Nephron (organoid): ENCODE results near the gene MYO16.

Experiments used
- H3K27ac Mint-ChIP-seq, 3 experiments: 2 replicates each; pipeline ENCODE4 v1.8.0; 2020; ENCODE audit warnings: mixed read lengths in 3 of 3, mild to moderate bottlenecking in 2 of 3, moderate library complexity in 1 of 3
- H3K27me3 Mint-ChIP-seq: 2 replicates; pipeline ENCODE4 v1.8.0; 2021; ENCODE audit warnings: low read depth, mild to moderate bottlenecking, moderate library complexity, mixed read lengths
- H3K36me3 Mint-ChIP-seq: 2 replicates; pipeline ENCODE4 v1.8.0; 2020; ENCODE audit warnings: low read depth, mixed read lengths
- H3K4me1 Mint-ChIP-seq: 2 replicates; pipeline ENCODE4 v1.8.0; 2020; ENCODE audit warnings: mixed read lengths
- H3K4me3 Mint-ChIP-seq, 3 experiments: 2 replicates each; pipeline ENCODE4 v1.8.0; 2020; ENCODE audit warnings: mild to moderate bottlenecking in 3 of 3, mixed read lengths in 3 of 3, moderate library complexity in 2 of 3
- H3K9me3 Mint-ChIP-seq: 2 replicates; pipeline ENCODE4 v1.8.0; 2020; ENCODE audit warnings: mixed read lengths
- TF ChIP-seq, protein P1 (sequence below), 3 experiments: fragments of 200-600 bp; sonication (generic); IDR thresholded peaks; one replicate each; pipeline ENCODE4 v1.5.0; 2021; ENCODE audit warnings: antibody characterized with exemption in 3 of 3; ENCODE audit not compliant: unreplicated experiment in 3 of 3

MYO16 gene

DNA sequence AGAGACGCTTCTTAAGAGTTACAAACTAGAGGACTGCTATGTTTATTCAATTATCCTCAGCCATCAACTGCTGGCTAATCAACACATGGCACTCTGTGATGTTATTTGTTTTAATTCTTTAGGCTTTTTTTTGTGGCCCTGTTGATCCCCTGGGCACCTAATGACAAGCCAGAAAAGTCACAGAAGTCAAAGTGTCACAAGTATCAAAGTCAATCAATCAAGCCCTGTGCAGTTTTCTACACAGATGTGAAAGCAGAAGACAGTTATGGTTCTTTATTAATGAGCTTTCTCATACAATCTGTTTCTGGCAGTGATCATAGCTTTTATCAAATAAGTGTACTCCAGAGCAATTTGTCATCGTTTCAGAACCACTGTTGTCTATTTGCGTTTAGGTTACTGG lies 34.3 kb downstream of the MYO16 start:
- TF ChIP-seq, protein P1, sequence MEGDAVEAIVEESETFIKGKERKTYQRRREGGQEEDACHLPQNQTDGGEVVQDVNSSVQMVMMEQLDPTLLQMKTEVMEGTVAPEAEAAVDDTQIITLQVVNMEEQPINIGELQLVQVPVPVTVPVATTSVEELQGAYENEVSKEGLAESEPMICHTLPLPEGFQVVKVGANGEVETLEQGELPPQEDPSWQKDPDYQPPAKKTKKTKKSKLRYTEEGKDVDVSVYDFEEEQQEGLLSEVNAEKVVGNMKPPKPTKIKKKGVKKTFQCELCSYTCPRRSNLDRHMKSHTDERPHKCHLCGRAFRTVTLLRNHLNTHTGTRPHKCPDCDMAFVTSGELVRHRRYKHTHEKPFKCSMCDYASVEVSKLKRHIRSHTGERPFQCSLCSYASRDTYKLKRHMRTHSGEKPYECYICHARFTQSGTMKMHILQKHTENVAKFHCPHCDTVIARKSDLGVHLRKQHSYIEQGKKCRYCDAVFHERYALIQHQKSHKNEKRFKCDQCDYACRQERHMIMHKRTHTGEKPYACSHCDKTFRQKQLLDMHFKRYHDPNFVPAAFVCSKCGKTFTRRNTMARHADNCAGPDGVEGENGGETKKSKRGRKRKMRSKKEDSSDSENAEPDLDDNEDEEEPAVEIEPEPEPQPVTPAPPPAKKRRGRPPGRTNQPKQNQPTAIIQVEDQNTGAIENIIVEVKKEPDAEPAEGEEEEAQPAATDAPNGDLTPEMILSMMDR (IDR thresholded peaks at IDR 0.05; ENCODE audit: unreplicated experiment in 3 of 3) = no peak
- Mint-ChIP-seq H3K27me3 (no peaks in the 10 kb centered on the region), H3K4me3 (no peak overlapping the region), H3K4me1 (no peaks in the 10 kb centered on the region), H3K9me3 (peaks cover 3% of the 10 kb centered on the region), H3K27ac (no peak overlapping the region), H3K36me3 (no peaks in the 10 kb centered on the region)

DNA sequence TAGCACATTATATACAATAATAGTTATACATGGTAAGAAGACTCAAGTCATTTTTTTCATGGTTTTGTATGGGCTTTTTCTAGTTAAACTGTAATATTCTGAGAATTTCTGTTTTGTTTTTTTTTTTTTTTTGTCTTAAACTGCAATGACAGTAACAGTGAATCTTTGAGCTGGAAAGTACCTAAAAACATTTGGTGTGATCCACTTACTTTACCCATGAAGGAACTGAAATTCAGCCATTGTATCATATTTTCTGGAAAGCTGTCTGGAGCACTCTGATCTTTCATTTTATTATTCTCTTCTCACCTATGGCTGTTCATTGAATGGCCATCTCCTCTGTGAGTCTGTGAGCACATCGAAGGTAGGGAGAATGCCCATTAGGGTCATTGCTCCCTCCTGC lies 37.8 kb downstream of the MYO16 start:
- Mint-ChIP-seq H3K36me3 (no peaks in the 10 kb centered on the region), H3K4me1 (no peaks in the 10 kb centered on the region), H3K27ac (no peak overlapping the region), H3K4me3 (no peak overlapping the region), H3K9me3 (no peaks in the 10 kb centered on the region), H3K27me3 (no peaks in the 10 kb centered on the region)
- TF ChIP-seq, protein P1 (IDR thresholded peaks at IDR 0.05; ENCODE audit: unreplicated experiment in 3 of 3) = no peak

DNA sequence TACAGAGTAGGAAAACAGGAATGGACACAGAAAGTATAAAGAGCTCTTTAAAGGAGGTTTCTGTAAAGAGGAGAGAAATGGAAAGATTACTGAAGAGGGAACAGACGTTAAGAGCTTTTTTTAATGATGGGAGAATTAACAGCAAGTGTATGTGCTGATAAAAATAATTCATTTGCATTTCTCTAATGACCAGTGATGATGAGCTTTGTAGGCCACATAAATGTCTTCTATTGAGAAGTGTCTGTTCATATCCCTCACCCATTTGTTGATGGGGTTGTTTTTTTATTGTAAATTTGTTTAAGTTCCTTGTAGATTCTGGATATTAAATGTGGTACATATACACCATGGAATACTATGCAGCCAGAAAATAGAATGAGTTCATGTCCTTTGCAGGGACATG lies 40.0 kb downstream of the MYO16 start:
- Mint-ChIP-seq H3K27ac (no peak overlapping the region), H3K27me3 (peaks cover 5% of the 10 kb centered on the region), H3K9me3 (no peaks in the 10 kb centered on the region), H3K36me3 (no peaks in the 10 kb centered on the region), H3K4me3 (no peak overlapping the region), H3K4me1 (no peaks in the 10 kb centered on the region)
- TF ChIP-seq, protein P1 (IDR thresholded peaks at IDR 0.05; ENCODE audit: unreplicated experiment in 3 of 3) = no peak

- Mint-ChIP-seq H3K4me3 (no peak overlapping the region), H3K4me1 (no peaks in the 10 kb centered on the region), H3K27me3 (peaks cover 5% of the 10 kb centered on the region), H3K27ac (no peak overlapping the region), H3K36me3 (no peaks in the 10 kb centered on the region), H3K9me3 (no peaks in the 10 kb centered on the region)
- TF ChIP-seq, protein P1 (IDR thresholded peaks at IDR 0.05; ENCODE audit: unreplicated experiment in 3 of 3) = no peak
Measured at GRCh38 chr13:108674346-108674745, 44.9 kb downstream of the MYO16 start.

- TF ChIP-seq, protein P1 (IDR thresholded peaks at IDR 0.05; ENCODE audit: unreplicated experiment in 3 of 3) = no peak
- H3K27me3 Mint-ChIP-seq = peaks cover 5% of the 10 kb centered on the region
Measured at GRCh38 chr13:108674771-108675170, 45.4 kb downstream of the MYO16 start.

GRCh38 chr13:108676620-108677019 lies 47.2 kb downstream of the MYO16 start:
- no peak overlapping the region for H3K4me3 Mint-ChIP-seq
- H3K36me3 Mint-ChIP-seq = no peaks in the 10 kb centered on the region
- H3K27ac Mint-ChIP-seq = no peak overlapping the region
- peaks cover 5% of the 10 kb centered on the region for H3K27me3 Mint-ChIP-seq
- TF ChIP-seq, protein P1 (IDR thresholded peaks at IDR 0.05; ENCODE audit: unreplicated experiment in 3 of 3) = no peak
- H3K9me3 Mint-ChIP-seq = no peaks in the 10 kb centered on the region
- H3K4me1 Mint-ChIP-seq = peaks cover 4% of the 10 kb centered on the region

More at GRCh38 chr13:108674771-108675170, 45.4 kb downstream of the MYO16 start:
- H3K4me1 Mint-ChIP-seq = peaks cover 1% of the 10 kb centered on the region
- H3K4me3 Mint-ChIP-seq = no peak overlapping the region
- H3K36me3 Mint-ChIP-seq = no peaks in the 10 kb centered on the region
- no peak overlapping the region for H3K27ac Mint-ChIP-seq
- no peaks in the 10 kb centered on the region for H3K9me3 Mint-ChIP-seq
